Measurements from ENCODE around the gene CCDC102A. TPM values are rescaled to one million over a fixed set of nuclear protein-coding genes. Genes with fewer than 3 reads are reported as not detected.

The CCDC102A gene
- total RNA-seq, 4 donors from 2014 or later = 7.1 to 11.5 (median 8.5) TPM

DNA sequence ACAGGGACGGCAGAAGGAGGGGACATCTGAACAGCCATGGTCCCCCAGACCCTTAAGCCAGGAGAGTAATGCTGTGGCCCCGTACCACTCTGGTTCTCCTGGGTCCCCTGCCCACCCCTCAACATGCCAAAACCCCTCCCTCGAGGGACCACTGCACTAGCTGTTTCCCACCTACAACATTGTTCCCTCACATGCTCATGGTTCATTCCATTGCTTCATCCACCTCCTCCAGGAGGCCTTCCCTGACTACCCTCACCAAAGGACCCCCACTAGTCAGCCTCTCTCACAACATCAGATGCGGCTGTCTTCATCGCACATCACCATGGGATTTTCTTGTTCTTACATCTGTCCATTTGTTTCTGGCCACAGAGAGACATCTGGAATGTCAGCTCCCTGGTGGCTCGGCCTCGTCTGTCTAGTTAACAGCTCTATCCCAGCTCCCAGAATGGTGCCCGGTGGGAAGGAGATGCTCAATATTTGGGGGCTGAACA lies 51.8 kb downstream of the CCDC102A start:
- Histone ChIP-seq H3K27me3 (no peaks in the 10 kb centered on the region), H3K36me3 (no peaks in the 10 kb centered on the region), H3K27ac (no peak overlapping the region), H3K4me3 (peak overlapping the region; percentile 82), H3K4me1 (peaks cover 58% of the 10 kb centered on the region), H3K9me3 (no peaks in the 10 kb centered on the region)
- 72% methylated on average over 8 of the region's 8 CpGs for WGBS
- no peak for DNase-seq (ENCODE audit: low spot score in 2 of 2)
- TF ChIP-seq POLR2A (IDR thresholded peaks at IDR 0.05) (no peak), POLR2AphosphoS5 (IDR thresholded peaks at IDR 0.05) (no peak), EP300 (IDR thresholded peaks at IDR 0.05) (no peak)
- TF ChIP-seq, protein P1, sequence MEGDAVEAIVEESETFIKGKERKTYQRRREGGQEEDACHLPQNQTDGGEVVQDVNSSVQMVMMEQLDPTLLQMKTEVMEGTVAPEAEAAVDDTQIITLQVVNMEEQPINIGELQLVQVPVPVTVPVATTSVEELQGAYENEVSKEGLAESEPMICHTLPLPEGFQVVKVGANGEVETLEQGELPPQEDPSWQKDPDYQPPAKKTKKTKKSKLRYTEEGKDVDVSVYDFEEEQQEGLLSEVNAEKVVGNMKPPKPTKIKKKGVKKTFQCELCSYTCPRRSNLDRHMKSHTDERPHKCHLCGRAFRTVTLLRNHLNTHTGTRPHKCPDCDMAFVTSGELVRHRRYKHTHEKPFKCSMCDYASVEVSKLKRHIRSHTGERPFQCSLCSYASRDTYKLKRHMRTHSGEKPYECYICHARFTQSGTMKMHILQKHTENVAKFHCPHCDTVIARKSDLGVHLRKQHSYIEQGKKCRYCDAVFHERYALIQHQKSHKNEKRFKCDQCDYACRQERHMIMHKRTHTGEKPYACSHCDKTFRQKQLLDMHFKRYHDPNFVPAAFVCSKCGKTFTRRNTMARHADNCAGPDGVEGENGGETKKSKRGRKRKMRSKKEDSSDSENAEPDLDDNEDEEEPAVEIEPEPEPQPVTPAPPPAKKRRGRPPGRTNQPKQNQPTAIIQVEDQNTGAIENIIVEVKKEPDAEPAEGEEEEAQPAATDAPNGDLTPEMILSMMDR (IDR thresholded peaks at IDR 0.05) = no peak

DNA sequence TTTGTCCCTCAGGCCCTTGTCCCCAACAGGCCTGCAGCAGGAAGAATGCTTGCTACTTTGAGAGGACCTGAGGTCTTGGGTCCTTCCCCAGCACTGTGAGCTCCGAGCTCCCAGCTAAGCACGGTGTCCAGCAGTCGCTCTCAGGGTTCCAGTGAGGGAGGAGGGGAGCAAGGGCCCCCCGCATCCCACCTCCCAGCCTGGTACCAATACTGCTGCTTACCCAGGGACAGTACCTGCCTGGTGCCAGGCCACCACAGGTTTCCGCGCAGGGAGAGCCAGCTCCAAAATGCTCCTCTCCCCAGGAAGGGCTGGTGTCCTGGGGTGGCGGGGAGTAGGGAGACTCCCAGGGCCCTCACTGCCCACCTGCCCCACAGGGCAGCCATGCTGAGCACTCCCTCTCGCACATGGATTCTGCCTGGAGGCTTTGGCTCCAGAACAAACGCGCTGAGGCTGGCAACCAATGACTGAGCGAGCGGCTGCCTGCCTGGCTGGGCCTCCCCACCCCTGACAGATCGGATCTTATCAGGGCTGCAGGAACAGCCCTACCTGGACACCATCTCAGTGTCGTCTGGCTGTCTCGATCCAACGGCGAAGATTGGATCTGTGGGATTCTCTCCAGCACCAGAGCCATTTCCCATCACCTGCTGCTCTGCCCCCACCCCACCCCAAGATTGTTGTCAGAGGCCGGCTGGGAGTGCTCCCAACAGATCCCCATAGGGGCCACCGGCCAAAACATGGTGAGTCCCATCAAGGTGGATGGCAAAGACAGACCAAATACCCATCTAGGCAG lies 52.5 kb downstream of the CCDC102A start:
- H3K9me3 ChIP-seq = no peaks in the 10 kb centered on the region
- H3K27ac ChIP-seq = no peak overlapping the region
- H3K27me3 ChIP-seq = no peaks in the 10 kb centered on the region
- WGBS = 53% methylated on average over 13 of the region's 19 CpGs
- H3K4me1 ChIP-seq = peaks cover 64% of the 10 kb centered on the region
- peak in 1 of 2 donors; percentile 60 for DNase-seq (ENCODE audit: low spot score in 2 of 2)
- H3K4me3 ChIP-seq = no peak overlapping the region
- no peaks in the 10 kb centered on the region for H3K36me3 ChIP-seq
- TF ChIP-seq, protein P1 (IDR thresholded peaks at IDR 0.05) = no peak
- no peak for TF ChIP-seq EP300 (IDR thresholded peaks at IDR 0.05)
- no peak for TF ChIP-seq POLR2A (IDR thresholded peaks at IDR 0.05)
- no peak for TF ChIP-seq POLR2AphosphoS5 (IDR thresholded peaks at IDR 0.05)

GRCh38 chr16:57482845-57483545 lies 53.4 kb downstream of the CCDC102A start:
- WGBS = 81% methylated on average over 11 of the region's 14 CpGs
- no peak for TF ChIP-seq EP300 (IDR thresholded peaks at IDR 0.05)
- TF ChIP-seq, protein P1 (IDR thresholded peaks at IDR 0.05) = no peak
- no peak for TF ChIP-seq POLR2A (IDR thresholded peaks at IDR 0.05)
- TF ChIP-seq POLR2AphosphoS5 (IDR thresholded peaks at IDR 0.05) = no peak
- H3K27ac ChIP-seq = no peak overlapping the region
- H3K36me3 ChIP-seq = peaks cover under 1% of the 10 kb centered on the region
- H3K27me3 ChIP-seq = no peaks in the 10 kb centered on the region
- H3K4me1 ChIP-seq = peaks cover 72% of the 10 kb centered on the region
- no peak overlapping the region for H3K4me3 ChIP-seq
- H3K9me3 ChIP-seq = no peaks in the 10 kb centered on the region
- DNase-seq (ENCODE audit: low spot score in 2 of 2) = peak in 1 of 2 donors; percentile 59

GRCh38 chr16:57481421-57481820 lies 55.0 kb downstream of the CCDC102A start:
- Histone ChIP-seq H3K4me1 (peaks cover 71% of the 10 kb centered on the region), H3K9me3 (no peaks in the 10 kb centered on the region), H3K36me3 (peaks cover 5% of the 10 kb centered on the region), H3K4me3 (no peak overlapping the region), H3K27ac (no peak overlapping the region), H3K27me3 (no peaks in the 10 kb centered on the region)
- DNase-seq (ENCODE audit: low spot score in 2 of 2) = peak in 1 of 2 donors; percentile 35
- 81% methylated on average over 3 of the region's 4 CpGs for WGBS
- TF ChIP-seq, protein P1 (IDR thresholded peaks at IDR 0.05) = no peak
- TF ChIP-seq POLR2A (IDR thresholded peaks at IDR 0.05) (no peak), POLR2AphosphoS5 (IDR thresholded peaks at IDR 0.05) (no peak), EP300 (IDR thresholded peaks at IDR 0.05) (no peak)

- H3K27me3 ChIP-seq = no peaks in the 10 kb centered on the region
- H3K4me1 ChIP-seq = peaks cover 72% of the 10 kb centered on the region
- DNase-seq (ENCODE audit: low spot score in 2 of 2) = no peak
- H3K4me3 ChIP-seq = no peak overlapping the region
- TF ChIP-seq POLR2AphosphoS5 (IDR thresholded peaks at IDR 0.05) = no peak
- TF ChIP-seq POLR2A (IDR thresholded peaks at IDR 0.05) = no peak
- TF ChIP-seq, protein P1 (IDR thresholded peaks at IDR 0.05) = no peak
- TF ChIP-seq EP300 (IDR thresholded peaks at IDR 0.05) = no peak
- no peak overlapping the region for H3K27ac ChIP-seq
- peaks cover 5% of the 10 kb centered on the region for H3K36me3 ChIP-seq
- no peaks in the 10 kb centered on the region for H3K9me3 ChIP-seq
- 36% methylated on average over 3 of the region's 6 CpGs for WGBS
Measured at GRCh38 chr16:57480754-57481230, 55.6 kb downstream of the CCDC102A start.

All from suprapubic skin (tissue), 4 donors.